ENCODE data around the gene WDR90.

The WDR90 gene

GRCh38 chr16:621526-622105 lies 27.5 kb upstream of the WDR90 start:
- TF ChIP-seq CTCF (IDR thresholded peaks at IDR 0.05) = no peak

- TF ChIP-seq CTCF (IDR thresholded peaks at IDR 0.05) = no peak
Measured at GRCh38 chr16:622920-623280, 26.3 kb upstream of the WDR90 start.

- TF ChIP-seq CTCF (IDR thresholded peaks at IDR 0.05) = no peak
Measured at GRCh38 chr16:624526-625070, 24.6 kb upstream of the WDR90 start.

- TF ChIP-seq CTCF (IDR thresholded peaks at IDR 0.05) = no peak
Measured at GRCh38 chr16:625117-625976, 23.8 kb upstream of the WDR90 start.

- no peak for TF ChIP-seq CTCF (IDR thresholded peaks at IDR 0.05)
Measured at GRCh38 chr16:625977-626765, 23.0 kb upstream of the WDR90 start.

- no peak for TF ChIP-seq CTCF (IDR thresholded peaks at IDR 0.05)
Measured at GRCh38 chr16:626787-627453, 22.2 kb upstream of the WDR90 start.

Measured in LNCAP (cell line).